ENCODE measurements around the gene ANAPC2. TPM values are rescaled to one million over a fixed set of nuclear protein-coding genes. Genes with fewer than 3 reads are reported as not detected.

Gene ANAPC2
- polyA plus RNA-seq, 3 donors, result 1.9 to 76.8 (median 2.0) TPM

GRCh38 chr9:137199411-137200121 lies 11.2 kb upstream of the ANAPC2 start:
- Histone ChIP-seq H3K27me3 (ENCODE audit: control insufficient read depth in 2 of 2, insufficient read depth in 2 of 2, low read length in 2 of 2) (peaks cover 0 to 4% of the 10 kb centered on the region in 2 donors), H3K4me3 (replicated peaks in 1 of 3; ENCODE audit: low read depth in 2 of 3, low read length in 3 of 3) (peak overlapping the region in 1 of 3 experiments; percentile 41), H3K36me3 (replicated peaks in 1 of 2; ENCODE audit: control insufficient read depth in 1 of 2, insufficient read depth in 2 of 2, low read length in 2 of 2) (peaks cover 0 to 2% of the 10 kb centered on the region in 2 donors), H3K9ac (ENCODE audit: insufficient read depth, low read length, poor library complexity, severe bottlenecking) (peak overlapping the region; percentile 43), H3K4me2 (replicated peaks; ENCODE audit: extremely low read depth, low read length, poor library complexity, severe bottlenecking) (peak overlapping the region; percentile 79), H3K79me2 (ENCODE audit: insufficient read depth, low read length) (peaks cover 36% of the 10 kb centered on the region), H4K20me1 (ENCODE audit: insufficient read depth, low read length) (peaks cover 21% of the 10 kb centered on the region), H3K4me1 (ENCODE audit: control insufficient read depth in 1 of 2, insufficient read depth in 2 of 2, low read length in 2 of 2) (peaks cover 35 to 48% of the 10 kb centered on the region in 2 donors), H2AFZ (ENCODE audit: insufficient read depth, low read depth, low read length, poor library complexity, severe bottlenecking) (no peak overlapping the region), H3K9me3 (replicated peaks in 1 of 2; ENCODE audit: control insufficient read depth in 1 of 2, insufficient read depth in 1 of 2, low read length in 2 of 2) (no peaks in the 10 kb centered on the region), H3K27ac (ENCODE audit: low read depth in 1 of 2, low read length in 2 of 2) (no peak overlapping the region)
- no peak for DNase-seq
- H3K27ac Mint-ChIP-seq, result peak overlapping the region in 3 of 7 donors; percentile 54 to 74 (median 73)
- peaks cover 0 to 4% (median 0%) of the 10 kb centered on the region in 3 donors for H3K27me3 Mint-ChIP-seq (ENCODE audit: low read depth in 3 of 3)
- H3K36me3 Mint-ChIP-seq, result peaks cover 0 to 2% of the 10 kb centered on the region in 2 donors
- TF ChIP-seq CTCF (IDR thresholded peaks at IDR 0.05), result no peak
- WGBS (ENCODE audit: insufficient coverage), result 31% methylated on average over 49 of the region's 51 CpGs
- H3K4me3 Mint-ChIP-seq, result peak overlapping the region; percentile 81 to 83
- H3K9me3 Mint-ChIP-seq, result no peaks in the 10 kb centered on the region
- H3K4me1 Mint-ChIP-seq, result peaks cover 39% of the 10 kb centered on the region
- intact Hi-C loops (cut with micrococcal nuclease), result loop anchor here (1.0 to 5.0 kb wide), 4 partner anchors 11 to 353 kb away; partner anchors contain the start of genes RNF208 (in 2 of the 2), ANAPC2 (in 1 of the 2), MRPL41 (in 1 of the 2) and PNPLA7 (in 1 of the 2)

GRCh38 chr9:137198902-137199283 lies 10.5 kb upstream of the ANAPC2 start:
- Histone ChIP-seq H3K79me2 (ENCODE audit: insufficient read depth, low read length) (peaks cover 31% of the 10 kb centered on the region), H2AFZ (ENCODE audit: insufficient read depth, low read depth, low read length, poor library complexity, severe bottlenecking) (no peak overlapping the region), H3K9ac (ENCODE audit: insufficient read depth, low read length, poor library complexity, severe bottlenecking) (no peak overlapping the region), H4K20me1 (ENCODE audit: insufficient read depth, low read length) (peaks cover 21% of the 10 kb centered on the region), H3K27me3 (ENCODE audit: control insufficient read depth in 2 of 2, insufficient read depth in 2 of 2, low read length in 2 of 2) (peaks cover 0 to 4% of the 10 kb centered on the region in 2 donors), H3K4me2 (replicated peaks; ENCODE audit: extremely low read depth, low read length, poor library complexity, severe bottlenecking) (peak overlapping the region; percentile 0), H3K4me1 (ENCODE audit: control insufficient read depth in 1 of 2, insufficient read depth in 2 of 2, low read length in 2 of 2) (peaks cover 28 to 41% of the 10 kb centered on the region in 2 donors), H3K27ac (ENCODE audit: low read depth in 1 of 2, low read length in 2 of 2) (no peak overlapping the region), H3K9me3 (replicated peaks in 1 of 2; ENCODE audit: control insufficient read depth in 1 of 2, insufficient read depth in 1 of 2, low read length in 2 of 2) (no peaks in the 10 kb centered on the region), H3K4me3 (replicated peaks in 1 of 3; ENCODE audit: low read depth in 2 of 3, low read length in 3 of 3) (peak overlapping the region in 1 of 3 experiments; percentile 41), H3K36me3 (replicated peaks in 1 of 2; ENCODE audit: control insufficient read depth in 1 of 2, insufficient read depth in 2 of 2, low read length in 2 of 2) (peaks cover 0 to 2% of the 10 kb centered on the region in 2 donors)
- no peak overlapping the region for H3K27ac Mint-ChIP-seq
- peaks cover 32% of the 10 kb centered on the region for H3K4me1 Mint-ChIP-seq
- no peak overlapping the region for H3K4me3 Mint-ChIP-seq
- DNase-seq, result no peak
- TF ChIP-seq CTCF (IDR thresholded peaks at IDR 0.05), result no peak
- peaks cover 0 to 4% (median 0%) of the 10 kb centered on the region in 3 donors for H3K27me3 Mint-ChIP-seq (ENCODE audit: low read depth in 3 of 3)
- no peaks in the 10 kb centered on the region for H3K9me3 Mint-ChIP-seq
- 86% methylated on average over 7 of the region's 11 CpGs for WGBS (ENCODE audit: insufficient coverage)
- H3K36me3 Mint-ChIP-seq, result peaks cover 0 to 2% of the 10 kb centered on the region in 2 donors
- intact Hi-C loops (cut with micrococcal nuclease), result no loop called here

Data from CD14-positive monocyte (primary cell).